Right ventricle myocardium inferior (tissue), 1 donor: ENCODE data around the gene STARD9. TPM values are rescaled to one million over a fixed set of nuclear protein-coding genes. Genes with fewer than 3 reads are reported as not detected.
"Not testable (repeated sequence)": the region's sequence is repeated elsewhere in the genome, so short reads cannot be mapped to it uniquely, and the experiment has no call there.

Experiments
- ATAC-seq: fragments of 200-7000 bp; cut with Tn5 transposase; one replicate; pipeline ENCODE4 v1.9.1; 2020; ENCODE audit warnings: mild to moderate bottlenecking, moderate library complexity
- DNase-seq: peaks from one replicate; pipeline ENCODE4 v3.0.0; 2021; ENCODE audit errors: missing footprints
- intact Hi-C: fragments of 100-400 bp; cut with DNase I; formaldehyde crosslinking; loops from one replicate; pipeline ENCODE4 v1.11.0; 2022
- total RNA-seq: library from RNA; stranded (reverse); fragmentation: NEBNext Ultra II Directional; extraction: Animal tissue kit (Norgen Biotek cat#: 25700); gene quantifications from one replicate; pipeline ENCODE4 v1.2.1, GENCODE V29; 2021
- donor health status: DM: no; HTN: yes; CAD: no; lungs with severe emphysema.

The STARD9 gene
- total RNA-seq, 1 donor from 2014 or later, result 7.2 TPM

DNA sequence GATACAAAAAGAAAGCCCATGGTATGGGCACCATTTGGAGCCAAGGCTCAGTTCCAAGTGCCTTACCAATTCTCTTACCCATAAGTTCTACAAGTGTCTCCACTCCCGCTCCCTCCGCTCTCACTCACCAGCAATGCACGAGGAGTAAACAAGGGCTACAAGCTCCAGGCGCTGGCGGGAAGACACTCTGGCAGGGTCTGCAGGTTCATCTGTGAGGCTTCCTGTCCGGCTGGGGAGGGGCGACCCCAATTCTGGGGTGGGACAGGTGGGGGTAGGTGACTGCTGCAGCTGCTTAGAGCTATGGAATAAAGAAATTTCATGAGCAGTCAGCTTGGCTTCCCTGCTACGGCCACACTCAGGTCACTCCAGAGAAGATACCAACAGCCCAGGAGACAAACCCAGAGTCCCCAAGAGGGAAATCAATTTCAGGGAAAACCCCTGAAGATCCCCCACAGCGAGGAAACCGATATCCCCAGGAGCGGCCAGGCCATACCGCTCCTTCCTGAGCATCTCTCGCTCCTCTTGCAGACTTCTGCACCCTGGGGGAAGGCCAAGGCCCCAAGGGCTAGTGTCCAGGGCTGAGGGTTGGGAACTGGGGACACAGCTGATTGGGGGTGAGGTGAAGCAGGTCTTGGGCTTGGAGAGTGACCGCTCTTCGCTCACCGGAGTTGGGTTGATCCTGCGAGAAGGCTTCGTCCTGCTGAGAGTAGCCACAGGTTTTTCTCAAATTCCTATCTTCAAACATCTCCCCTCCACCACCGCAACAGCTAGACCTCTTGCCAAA lies 160.2 kb downstream of the STARD9 start:
- intact Hi-C loops, result loop anchor here (10.0 kb wide), 1 partner anchor 189 kb away; the partner anchor contains the start of gene TTBK2
- DNase-seq, result no peak
- no peak for ATAC-seq

- no peak for DNase-seq
- intact Hi-C loops, result loop anchor here (10.0 kb wide), 1 partner anchor 189 kb away; the partner anchor contains the start of gene TTBK2
- peak; percentile 38 for ATAC-seq
Measured at GRCh38 chr15:42736178-42736792, 160.9 kb downstream of the STARD9 start.

- intact Hi-C loops, result loop anchor here (10.0 kb wide), 1 partner anchor 188 kb away; the partner anchor contains the start of gene TTBK2
- ATAC-seq (peak; percentile 97), DNase-seq (peak; percentile 95)
Measured at GRCh38 chr15:42736793-42737528, 161.6 kb downstream of the STARD9 start, which contains the start of gene CDAN1. Gene CDAN1 (minus strand): TSS chr15:42737128. CDS start chr15:42737102, 26 bp downstream.

GRCh38 chr15:42737529-42738328 lies 162.3 kb downstream of the STARD9 start:
- no peak for DNase-seq
- intact Hi-C loops, result loop anchor here (10.0 kb wide), 1 partner anchor 187 kb away; the partner anchor contains the start of gene TTBK2
- no peak for ATAC-seq

DNA sequence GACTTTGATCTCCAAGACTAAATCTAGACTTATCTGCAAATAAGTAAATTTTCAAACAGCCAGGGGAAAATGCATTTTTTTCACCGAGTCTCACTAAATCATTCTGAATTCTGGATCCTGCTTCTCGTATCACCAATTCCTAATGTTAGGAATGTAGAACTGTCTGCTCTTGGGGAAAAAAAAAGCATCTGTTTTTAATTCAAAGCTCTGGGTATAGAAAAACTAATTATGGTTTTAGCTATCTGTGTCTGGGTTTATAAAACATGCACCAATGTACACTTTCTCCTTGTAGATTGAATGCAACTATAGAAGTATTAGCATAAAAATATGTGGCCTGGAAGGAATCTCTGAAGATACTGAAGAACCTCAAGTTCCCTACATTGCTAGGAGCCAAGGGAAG lies 166.3 kb downstream of the STARD9 start:
- DNase-seq, result no peak
- no peak for ATAC-seq
- intact Hi-C loops, result no loop called here

DNA sequence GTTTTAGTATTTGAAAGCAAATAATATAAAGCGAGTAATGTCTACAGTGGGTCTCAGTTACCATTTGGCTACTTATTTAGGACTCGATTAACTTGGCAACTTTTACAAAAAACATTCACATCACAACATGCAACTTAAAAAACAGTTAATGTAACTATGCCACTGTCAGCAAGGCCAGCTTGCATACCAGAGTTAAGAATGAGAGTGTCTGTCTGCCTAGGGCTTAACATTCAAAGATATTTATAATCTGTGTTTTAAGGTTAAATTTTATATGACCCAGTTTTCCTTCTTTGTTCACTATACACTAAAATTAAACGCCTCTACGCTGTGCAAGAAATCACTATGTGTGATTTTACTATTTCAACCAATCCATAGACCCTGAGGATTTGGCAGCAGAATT lies 166.7 kb downstream of the STARD9 start:
- no peak for ATAC-seq
- intact Hi-C loops, result no loop called here
- no peak for DNase-seq

GRCh38 chr15:42744195-42744594 lies 168.8 kb downstream of the STARD9 start:
- no peak for ATAC-seq
- intact Hi-C loops, result no loop called here

DNA sequence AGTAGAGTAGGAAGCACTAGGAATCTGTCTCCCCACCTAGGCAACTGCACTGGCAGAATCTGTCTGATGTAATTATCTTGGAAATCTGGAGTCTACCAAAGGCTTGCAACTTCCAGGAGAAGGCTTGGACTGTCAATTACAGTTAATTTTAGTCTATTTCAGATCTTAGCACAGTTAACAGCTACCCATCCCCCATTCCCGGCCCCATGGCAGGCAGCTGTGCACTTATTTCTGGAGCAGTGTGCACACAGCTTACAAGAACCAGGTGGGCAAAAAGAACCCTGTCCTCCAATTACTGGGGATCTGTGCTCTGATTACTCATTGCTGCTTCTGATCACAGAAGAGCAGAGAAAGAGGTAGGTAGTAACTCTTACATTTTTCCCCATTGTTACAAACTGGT lies 173.9 kb downstream of the STARD9 start:
- ATAC-seq (no peak), DNase-seq (no peak)
- intact Hi-C loops, result no loop called here

More at GRCh38 chr15:42744195-42744594, 168.8 kb downstream of the STARD9 start:
- DNase-seq, result no peak

DNA sequence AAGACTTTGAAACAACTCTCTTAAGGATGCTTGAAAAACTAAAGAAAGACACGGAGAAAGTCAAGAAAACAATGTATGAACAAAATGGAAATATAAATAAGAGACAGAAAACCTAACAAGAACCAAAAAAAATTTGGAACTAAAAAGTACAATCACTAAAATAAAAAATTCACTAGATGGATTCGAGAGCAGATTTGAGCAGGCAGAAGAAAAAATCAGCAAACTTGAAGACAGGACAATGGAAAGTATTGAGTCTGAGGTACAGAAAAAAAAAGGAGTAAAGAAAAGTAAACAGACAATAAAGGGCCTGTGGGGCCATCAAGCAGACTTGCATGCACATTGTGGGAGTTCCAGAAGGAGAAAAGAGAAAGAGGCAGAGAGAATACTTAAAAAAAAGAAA lies 174.9 kb downstream of the STARD9 start:
- DNase-seq (no peak), ATAC-seq (no peak)
- intact Hi-C loops, result no loop called here

GRCh38 chr15:42759093-42759492 lies 183.7 kb downstream of the STARD9 start:
- ATAC-seq (no peak), DNase-seq (no peak)
- intact Hi-C loops, result no loop called here

- no peak for ATAC-seq
- no peak for DNase-seq
- intact Hi-C loops, result no loop called here
Measured at GRCh38 chr15:42760759-42761158, 185.4 kb downstream of the STARD9 start.

DNA sequence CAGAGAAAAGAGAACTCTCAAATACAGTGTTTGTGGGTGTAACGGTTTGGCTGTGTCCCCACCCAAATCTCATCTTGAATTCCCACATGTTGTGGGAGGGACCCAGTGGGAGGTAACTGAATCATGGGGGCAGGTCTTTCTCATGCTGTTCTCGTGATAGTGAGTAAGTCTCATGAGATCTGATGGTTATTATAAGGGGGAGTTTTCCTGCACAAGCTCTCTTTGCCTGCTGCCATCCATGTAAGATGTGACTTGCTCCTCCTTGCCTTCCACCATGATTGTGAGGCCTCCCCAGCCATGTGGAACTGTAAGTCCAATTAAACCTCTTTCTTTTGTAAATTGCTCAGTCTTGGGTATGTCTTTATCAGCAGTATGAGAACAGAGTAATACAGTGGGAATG lies 186.4 kb downstream of the STARD9 start:
- intact Hi-C loops, DNase-seq, ATAC-seq: not testable (repeated sequence)

DNA sequence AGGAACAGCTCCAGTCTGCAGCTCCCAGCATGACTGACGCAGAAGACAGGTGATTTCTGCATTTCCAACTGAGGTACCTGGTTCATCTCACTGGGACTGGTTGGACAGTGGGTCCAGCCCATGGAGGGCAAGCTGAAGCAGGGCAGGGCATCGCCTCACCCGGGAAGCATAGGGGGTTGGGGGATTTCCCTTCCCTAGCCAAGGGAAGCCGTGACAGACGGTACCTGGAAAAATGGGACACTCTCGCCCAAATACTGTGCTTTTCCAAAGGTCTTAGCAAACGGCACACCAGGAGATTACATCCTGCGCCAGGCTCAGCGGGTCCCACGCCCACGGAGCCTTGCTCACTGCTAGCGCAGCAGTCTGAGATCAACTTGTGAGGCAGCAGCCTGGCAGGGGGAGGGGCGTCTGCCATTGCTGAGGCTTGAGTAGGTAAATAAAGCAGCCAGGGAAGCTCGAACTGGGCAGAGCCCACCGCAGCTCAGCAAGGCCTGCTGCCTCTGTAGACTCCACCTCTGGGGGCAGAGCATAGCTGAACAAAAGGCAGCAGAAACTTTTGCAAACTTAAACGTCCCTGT lies 188.8 kb downstream of the STARD9 start:
- intact Hi-C loops, DNase-seq: not testable (repeated sequence)

DNA sequence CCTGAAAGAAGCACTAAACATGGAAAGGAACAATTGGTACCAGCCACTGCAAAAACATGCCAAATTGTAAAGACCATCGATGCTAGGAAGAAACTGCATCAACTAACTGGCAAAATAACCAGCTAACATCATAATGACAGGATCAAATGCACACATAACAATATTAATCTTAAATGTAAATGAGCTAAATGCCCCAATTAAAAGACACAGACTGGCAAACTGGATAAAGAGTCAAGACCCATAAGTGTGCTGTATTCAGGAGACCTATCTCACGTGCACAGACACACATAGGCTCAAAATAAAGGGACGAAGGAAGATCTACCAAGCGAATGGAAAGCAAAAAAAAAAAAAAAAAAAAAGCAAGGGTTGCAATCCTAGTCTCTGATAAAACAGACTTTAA lies 190.7 kb downstream of the STARD9 start:
- ATAC-seq, DNase-seq, intact Hi-C loops: not testable (repeated sequence)

More for the DNA sequence above, 188.8 kb downstream of the STARD9 start:
- ATAC-seq, result not testable (repeated sequence)
